Effector CD4-positive, alpha-beta T cell (primary cell): ENCODE data around the gene CSNK2B.

Source experiments
- DNase-seq: peaks from one replicate; pipeline ENCODE4 v3.0.0-alpha.2; 2020

CSNK2B gene

GRCh38 chr6:31715022-31715958 is 49.4 kb downstream of the CSNK2B start, which contains the start of gene LY6G6D:
Gene LY6G6D, plus strand, starts transcription at chr6:31715348. Its CDS starts 8 bp downstream, at chr6:31715356.
- no peak for DNase-seq

- no peak for DNase-seq
Observed at GRCh38 chr6:31717499-31718222, 51.8 kb downstream of the CSNK2B start.

GRCh38 chr6:31718265-31718664 is 52.4 kb downstream of the CSNK2B start:
- no peak for DNase-seq

GRCh38 chr6:31719001-31719400 is 53.1 kb downstream of the CSNK2B start:
- no peak for DNase-seq
